Measurements from ENCODE around the gene CRX.
"Not testable (repeated sequence)": the region's sequence is repeated elsewhere in the genome, so short reads cannot be mapped to it uniquely, and the experiment has no call there.

Gene CRX

GRCh38 chr19:47859838-47860237 is 38.1 kb downstream of the CRX start:
- not testable (repeated sequence) for DNase-seq (ENCODE audit: low read depth in 3 of 3)

- DNase-seq (ENCODE audit: low read depth in 3 of 3) = no peak
These were observed 39.0 kb downstream of the CRX start for GRCh38 chr19:47860602-47861297.

DNA sequence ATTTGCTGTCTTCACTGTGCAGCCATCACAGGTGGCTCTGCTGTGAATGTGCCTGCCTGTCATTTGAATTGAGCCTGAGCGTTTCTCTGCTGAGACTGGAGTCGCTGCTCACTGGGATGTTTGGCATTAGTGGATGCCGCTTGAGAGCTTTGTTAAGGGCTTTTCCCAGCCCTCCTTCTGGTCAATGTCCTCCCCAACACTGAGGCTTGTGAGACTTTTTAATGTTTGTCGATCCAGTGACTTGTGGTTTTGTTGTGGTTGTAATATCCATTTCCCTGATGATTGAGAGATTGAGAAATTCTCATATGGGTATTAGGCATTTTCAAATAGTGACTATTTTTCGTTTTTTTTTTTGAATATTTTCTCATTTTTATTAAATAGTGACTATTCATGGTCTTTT is 39.9 kb downstream of the CRX start:
- DNase-seq (ENCODE audit: low read depth in 3 of 3) = no peak

DNA sequence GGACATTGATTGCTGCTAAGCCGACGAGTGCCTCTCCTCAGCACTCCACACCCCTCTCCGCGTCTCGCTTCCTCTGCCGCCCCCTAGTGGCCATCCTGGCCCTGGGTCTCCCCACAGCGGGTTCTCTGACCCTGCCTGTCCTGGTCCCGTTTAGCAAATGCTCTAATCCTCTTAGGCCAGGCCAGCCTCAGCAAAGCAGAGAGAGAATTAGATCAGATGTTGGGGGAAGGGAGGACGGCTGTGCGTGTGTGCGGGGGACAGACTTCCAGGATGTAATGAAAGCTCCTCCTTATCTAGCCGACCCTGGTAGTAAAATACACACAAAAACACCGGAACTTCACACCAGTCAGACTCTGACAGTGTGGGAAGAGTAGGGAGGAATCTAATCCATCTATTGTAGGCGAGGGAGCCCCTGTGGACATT is 41.8 kb downstream of the CRX start:
- peak; percentile 70 to 87 (median 73) for DNase-seq (ENCODE audit: low read depth in 3 of 3)

DNA sequence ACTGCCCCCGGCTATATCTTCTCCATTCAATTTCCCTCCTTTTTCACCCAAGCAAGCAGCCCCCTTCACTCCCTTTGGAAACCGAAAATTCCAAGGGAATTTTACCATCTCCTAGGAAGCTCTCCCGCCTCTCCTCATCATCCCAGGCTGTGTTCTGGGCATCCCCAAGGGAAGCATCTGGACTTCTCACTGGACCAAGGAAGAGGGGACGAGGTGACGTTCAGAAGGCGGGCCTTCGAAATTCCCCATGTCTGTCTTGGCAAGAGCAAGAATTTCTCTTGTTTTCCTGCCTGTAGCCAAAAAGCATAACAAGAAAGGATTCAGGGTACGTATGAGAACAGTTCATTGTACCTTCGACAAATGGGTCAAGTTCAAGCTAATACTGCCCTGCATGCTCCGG is 43.4 kb downstream of the CRX start:
- DNase-seq (ENCODE audit: low read depth in 3 of 3) = no peak

GRCh38 chr19:47878906-47879305 is 57.2 kb downstream of the CRX start:
- no peak for DNase-seq (ENCODE audit: low read depth in 3 of 3)

DNA sequence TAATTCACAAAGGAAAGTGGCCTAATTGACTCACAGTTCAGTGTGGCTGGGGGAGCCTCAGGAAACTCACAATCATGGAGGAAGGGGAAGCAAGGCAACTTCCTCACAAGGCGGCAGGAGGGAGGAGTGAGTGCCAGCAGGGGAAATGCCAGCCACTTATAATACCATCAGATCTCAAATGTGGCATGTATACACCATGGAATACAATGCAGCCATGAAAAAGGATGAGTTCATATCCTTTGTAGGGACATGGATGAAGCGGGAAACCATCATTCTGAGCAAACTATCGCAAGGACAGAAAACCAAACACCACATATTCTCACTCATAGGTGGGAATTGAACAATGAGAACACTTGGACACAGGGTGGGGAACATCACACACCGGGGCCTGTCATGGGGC is 57.6 kb downstream of the CRX start:
- not testable (repeated sequence) for DNase-seq (ENCODE audit: low read depth in 3 of 3)

DNA sequence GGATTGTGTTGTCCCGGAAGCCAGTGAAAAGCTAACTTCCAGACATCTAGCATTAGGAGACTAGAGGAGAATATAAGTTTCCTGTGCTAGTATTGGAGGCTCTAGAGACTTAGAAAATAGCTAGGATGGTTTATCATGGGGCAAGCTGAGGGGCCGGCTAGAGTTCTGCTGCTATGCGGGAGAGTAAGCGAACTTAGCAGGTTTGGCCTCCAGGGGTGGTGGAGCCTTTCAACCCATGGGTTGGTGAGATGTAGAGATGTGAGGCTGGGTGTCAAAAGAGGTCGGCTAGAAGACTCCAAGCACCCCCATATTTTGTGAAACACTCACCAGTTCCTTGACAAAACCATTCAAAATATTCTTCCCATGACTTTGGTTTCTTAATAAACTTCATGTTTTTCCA is 60.0 kb downstream of the CRX start:
- no peak for DNase-seq (ENCODE audit: low read depth in 3 of 3)

- no peak for DNase-seq (ENCODE audit: low read depth in 3 of 3)
These were observed 61.2 kb downstream of the CRX start for GRCh38 chr19:47882890-47883289.

GRCh38 chr19:47885067-47885463 is 63.3 kb downstream of the CRX start:
- no peak for DNase-seq (ENCODE audit: low read depth in 3 of 3)

DNA sequence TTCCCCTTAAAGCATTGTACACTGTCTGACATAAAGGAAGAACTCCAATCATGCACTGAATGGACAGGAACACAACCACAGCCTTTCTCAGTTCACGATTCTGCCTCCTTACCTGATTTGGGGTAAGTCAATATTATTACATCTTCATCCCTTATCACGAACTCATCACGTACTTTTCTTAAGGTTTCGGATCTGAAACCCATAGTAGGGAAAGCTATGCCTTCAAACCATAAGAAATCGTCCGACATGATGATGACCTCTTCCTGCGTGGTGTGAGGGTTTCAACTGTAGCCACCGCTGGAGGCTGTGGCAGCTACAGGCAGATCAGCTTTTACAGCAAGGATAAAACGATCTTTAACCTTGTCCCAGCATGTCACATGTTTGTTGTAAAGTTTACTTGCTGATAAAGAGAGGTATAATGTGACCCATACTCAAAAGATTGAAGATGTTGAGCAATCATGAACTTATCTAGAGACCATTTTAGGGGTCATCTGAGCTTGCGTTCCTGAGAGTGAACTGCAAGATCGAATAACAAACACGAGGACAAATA is 64.3 kb downstream of the CRX start, which contains the start of gene SULT2A1:
SULT2A1 (minus strand) TSS at position 306 of the 550 bp plus-strand sequence; CDS start at position 248, 58 bp downstream.
- DNase-seq (ENCODE audit: low read depth in 3 of 3) = no peak

DNA sequence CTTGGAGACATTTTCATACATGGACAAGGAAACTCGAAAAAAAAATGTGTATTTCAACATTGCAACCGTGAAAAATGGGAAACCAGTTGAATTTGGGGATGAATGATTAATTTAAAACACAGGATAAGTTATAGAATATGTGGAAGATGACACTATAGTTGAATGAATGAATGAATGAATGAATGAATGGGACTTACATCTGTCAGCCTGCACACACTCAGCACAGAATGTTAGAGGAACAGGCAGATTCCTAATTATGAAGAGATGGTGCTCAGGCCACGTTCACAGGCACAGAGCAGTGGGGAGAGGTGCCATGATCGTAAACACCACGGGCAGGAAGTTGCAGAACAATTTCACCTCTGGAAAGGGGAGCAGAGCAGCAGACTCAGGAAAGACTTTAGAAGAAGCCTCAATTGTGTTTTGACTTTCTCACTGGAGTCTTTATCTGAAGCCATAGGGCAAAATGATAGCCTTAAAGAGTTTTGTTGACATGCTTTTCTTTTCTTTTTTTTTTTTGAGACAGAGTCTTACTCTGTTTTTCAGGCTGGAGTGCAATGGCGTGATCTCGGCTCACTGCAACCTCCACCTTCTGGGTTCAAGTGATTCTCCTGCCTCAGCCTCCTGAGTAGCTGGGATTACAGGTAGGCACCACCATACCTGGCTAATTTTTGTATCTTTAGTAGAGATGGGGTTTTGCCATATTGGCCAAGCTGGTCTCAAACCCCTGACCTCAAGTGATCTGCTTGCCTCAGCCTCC is 69.3 kb downstream of the CRX start:
- no peak for DNase-seq (ENCODE audit: low read depth in 3 of 3)

DNA sequence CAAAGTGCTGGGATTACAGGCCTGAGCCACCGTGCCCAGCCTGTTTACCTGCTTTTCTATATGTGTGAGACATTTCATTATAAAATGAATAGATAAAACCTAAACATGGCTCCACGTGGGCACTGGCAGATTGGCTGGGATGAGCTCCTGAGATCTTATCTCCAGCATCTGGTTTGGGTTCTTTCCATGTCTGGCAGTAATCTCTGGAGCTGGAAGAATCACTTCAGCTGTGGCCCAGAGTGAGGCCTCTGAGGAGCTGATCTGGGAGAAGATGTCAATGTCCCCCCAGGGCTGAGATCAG is 69.8 kb downstream of the CRX start:
- no peak for DNase-seq (ENCODE audit: low read depth in 3 of 3)

DNA sequence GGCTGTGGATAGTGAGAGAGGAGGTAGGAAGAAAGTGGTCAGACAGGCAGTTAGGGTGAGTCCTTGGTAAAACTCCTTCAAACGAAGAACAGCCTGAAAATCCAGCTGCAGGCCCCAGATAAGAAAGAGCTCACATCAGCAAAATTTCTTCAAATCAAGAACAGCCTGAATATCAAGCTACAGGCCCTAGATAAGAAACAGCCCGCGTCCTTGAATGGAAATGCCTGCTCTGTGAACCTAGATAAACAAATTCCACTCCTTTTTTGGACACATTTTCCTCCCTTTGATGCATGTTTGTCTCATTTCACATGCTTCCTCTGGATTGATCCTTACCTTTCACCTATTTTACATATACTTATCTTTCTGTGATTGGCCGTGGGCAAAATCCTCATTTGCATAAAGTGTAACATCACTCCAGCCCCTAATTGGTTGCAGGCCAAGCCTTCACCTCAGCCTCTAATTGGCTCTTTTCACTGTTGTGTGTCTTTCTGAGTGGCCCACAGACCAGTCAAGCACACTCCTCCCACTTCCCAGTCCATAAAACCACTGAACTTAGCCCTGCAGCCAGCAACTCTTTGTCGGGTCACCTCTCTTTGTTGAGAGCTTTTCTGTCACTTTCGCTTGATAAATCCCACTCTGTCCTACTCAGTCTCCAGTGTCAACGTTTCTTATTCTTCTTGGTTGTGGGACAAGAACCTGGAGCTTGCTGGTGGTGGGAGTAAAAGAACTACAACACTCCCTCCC is 70.4 kb downstream of the CRX start:
- DNase-seq (ENCODE audit: low read depth in 3 of 3) = no peak
